ENCODE data around the gene SVIL.
A peak's percentile ranks its signal among the peaks of the same experiment; 100 is the strongest.
"Not testable (repeated sequence)": the region's sequence is repeated elsewhere in the genome, so short reads cannot be mapped to it uniquely, and the experiment has no call there.

The SVIL gene

DNA sequence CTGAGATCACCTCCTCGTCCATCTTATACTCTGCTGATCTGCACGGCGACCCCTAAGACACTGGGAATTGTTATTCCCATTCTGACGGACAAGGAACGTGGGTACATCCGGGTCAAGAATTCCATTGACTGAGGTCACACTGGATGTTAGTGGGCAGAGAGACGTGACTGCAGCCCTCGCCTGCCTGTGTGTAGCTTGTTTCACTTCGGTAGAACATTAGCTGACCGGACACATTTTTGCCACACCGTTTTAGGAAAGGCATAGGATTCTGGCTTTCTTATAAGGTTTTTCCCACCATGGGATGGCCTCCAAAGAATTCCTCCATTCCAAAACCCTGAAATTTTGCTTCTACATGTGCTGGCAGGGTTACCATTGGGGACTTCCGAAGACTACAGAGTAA is 118.9 kb downstream of the SVIL start:
- not testable (repeated sequence) for DNase-seq (ENCODE audit: low spot score)

DNA sequence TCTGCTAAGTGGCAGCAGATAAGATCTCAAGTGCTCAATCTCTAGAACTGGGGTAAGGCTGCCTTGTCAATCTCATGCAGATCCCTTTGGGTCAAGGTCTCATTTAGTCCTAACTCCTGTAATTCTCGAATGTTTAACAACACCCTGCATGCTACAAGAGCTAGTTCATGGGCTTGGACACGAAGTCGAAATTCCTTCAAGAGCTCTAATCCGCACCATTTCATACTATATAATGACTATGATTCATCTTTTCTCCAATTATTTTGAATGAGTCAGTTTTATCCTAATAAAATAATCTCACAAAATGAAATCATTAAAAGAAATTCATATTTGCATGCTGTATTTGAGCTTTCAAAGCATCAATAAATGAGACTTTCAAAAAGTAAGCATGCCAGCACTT is 119.7 kb downstream of the SVIL start:
- DNase-seq (ENCODE audit: low spot score): not testable (repeated sequence)

- DNase-seq (ENCODE audit: low spot score): no peak
These were observed 120.5 kb downstream of the SVIL start for GRCh38 chr10:29514306-29514705.

DNA sequence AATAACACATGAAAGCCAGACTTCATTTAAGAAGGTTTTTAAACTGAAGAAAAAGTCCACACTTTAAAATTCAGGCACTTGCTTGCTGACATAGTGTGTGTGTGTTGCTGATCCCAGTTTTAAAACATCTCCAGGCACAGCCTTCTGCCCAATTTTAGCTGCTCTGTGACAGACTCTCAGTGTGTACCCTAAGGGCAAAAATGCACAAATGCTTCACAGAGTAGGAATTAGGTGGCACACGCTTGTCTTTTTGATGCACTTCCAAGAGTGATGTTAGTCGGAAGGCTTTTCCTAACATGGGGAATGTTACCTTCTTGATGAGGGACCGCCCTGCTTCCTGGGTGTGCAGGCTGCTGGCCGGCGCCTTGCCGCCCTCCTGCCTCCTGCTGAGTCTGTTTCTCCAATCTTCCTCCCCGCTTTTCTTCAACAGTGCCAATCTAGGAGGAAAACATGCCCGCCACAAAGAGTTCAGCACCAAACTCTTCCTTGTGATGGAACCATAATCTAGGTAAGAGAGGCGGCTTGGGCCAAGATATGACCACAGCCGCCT is 122.3 kb downstream of the SVIL start:
- DNase-seq (ENCODE audit: low spot score): no peak

- DNase-seq (ENCODE audit: low spot score): not testable (repeated sequence)
These were observed 123.0 kb downstream of the SVIL start for GRCh38 chr10:29511806-29512205.

DNA sequence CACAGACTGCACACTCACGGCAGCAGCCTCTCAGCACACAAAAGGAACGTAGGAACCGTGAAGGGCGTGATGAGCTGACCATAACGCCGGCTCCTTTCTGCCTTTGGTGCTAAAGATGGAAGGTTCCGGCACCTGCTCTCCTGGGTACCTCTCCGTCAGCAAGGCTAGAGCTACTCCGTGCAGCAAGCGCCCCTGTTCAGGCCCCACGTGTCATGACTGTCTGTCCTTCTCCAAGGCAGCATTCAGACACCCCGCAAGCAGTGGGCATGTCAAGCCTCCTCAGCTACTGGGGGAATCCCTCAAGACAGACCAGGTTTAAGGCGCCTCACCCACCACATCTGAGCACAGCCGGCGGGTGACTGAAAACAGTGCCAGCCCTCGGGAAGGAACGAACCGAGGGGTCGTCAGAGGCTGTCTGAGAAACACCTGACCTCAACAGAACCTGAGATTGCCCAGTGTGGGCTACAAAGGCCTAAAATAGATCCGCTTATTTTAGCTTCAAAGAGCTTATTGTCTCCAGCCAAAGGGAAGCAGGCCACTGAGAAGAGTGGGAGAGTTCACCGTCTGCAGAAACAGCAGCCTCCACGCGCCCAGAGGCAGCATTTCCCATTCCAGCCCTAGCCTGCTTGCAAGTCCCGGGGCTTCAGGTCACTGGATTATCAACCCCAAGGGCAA is 124.2 kb downstream of the SVIL start:
- DNase-seq (ENCODE audit: low spot score): not testable (repeated sequence)

- no peak for DNase-seq (ENCODE audit: low spot score)
These were observed 126.1 kb downstream of the SVIL start for GRCh38 chr10:29508554-29509244.

GRCh38 chr10:29507750-29508149 is 127.0 kb downstream of the SVIL start:
- DNase-seq (ENCODE audit: low spot score): not testable (repeated sequence)

GRCh38 chr10:29506324-29506921 is 128.3 kb downstream of the SVIL start:
- not testable (repeated sequence) for DNase-seq (ENCODE audit: low spot score)

- no peak for DNase-seq (ENCODE audit: low spot score)
These were observed 132.4 kb downstream of the SVIL start for GRCh38 chr10:29502351-29502750.

GRCh38 chr10:29501692-29502091 is 133.1 kb downstream of the SVIL start:
- peak; percentile 87 for DNase-seq (ENCODE audit: low spot score)

GRCh38 chr10:29499993-29500537 is 134.7 kb downstream of the SVIL start:
- no peak for DNase-seq (ENCODE audit: low spot score)

DNA sequence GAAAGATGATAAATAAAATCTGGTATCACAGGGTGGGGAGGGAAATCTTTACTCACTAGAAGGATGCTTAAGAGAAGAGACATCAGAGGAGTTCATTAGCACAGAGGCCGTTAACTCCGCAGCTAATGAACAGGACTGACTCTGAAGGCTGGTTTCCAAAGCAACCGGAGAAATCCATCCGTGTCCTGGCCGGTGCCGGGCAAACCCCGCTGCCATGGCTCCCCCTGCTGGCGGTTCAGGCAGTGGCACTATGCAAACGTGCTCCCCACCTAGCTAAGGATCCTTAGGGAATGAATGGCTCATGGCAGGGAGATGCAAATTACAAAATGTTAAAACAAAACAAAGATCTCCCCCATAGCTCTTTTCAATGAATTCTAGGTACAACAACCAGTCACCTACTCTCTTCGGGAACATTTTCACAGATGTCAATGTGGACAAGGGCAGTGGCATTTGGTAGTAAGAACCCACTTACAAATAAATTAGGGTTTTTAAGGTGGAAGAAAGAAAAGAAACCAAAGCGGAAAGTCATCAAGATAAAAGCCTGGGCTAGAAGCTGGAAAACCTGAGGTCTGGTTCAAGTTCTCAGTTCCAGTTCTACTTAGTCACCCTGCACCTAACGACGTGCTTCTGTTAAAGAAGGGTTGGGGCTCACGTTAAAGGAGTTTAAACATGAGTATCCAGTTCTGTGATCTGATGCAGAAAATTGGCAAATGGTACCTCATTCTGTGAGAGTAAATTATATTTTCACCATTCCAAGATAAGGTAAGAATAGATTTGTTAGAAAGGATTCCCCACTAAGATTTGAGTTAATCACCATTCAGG is 138.2 kb downstream of the SVIL start:
- DNase-seq (ENCODE audit: low spot score): peak; percentile 88

DNA sequence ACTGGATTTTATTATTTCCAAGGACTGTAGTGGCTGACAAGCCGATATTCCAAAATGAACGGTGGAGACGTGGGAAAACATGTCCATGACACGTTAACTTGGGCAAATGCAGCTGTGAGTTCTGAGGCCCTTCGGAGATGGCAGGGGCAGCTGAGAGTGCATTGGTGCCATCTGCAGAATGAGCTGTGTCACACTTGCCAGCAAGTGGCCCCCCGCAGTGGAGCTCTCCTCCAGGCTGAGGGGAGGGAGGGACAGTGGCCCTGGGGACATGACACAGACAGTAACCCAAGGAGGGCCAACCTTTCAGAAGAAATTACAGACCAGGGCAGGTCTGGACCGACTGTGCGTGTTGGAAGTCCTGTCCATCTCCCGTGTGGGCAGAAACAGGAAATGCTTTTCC is 139.4 kb downstream of the SVIL start:
- DNase-seq (ENCODE audit: low spot score): no peak

DNA sequence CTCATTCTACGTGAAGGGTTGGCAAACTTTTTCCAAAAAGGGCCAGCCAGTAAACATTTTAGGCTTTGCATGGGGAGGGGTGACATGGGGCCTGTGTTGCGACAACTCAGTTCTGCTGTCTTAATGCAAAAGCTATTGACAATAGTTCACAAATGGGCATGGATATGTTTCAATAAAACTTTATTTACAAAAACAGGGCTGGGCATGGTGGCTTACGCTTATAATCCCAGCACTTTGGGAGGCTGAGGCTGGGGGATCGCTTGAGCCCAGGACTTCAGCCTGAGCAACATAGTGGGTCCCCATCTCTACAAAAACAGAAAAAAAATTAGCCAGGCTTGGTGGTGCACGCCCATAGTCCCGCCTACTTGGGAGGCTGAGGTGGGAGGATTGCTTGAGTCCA is 141.1 kb downstream of the SVIL start:
- DNase-seq (ENCODE audit: low spot score): no peak

GRCh38 chr10:29492774-29493173 is 142.0 kb downstream of the SVIL start:
- no peak for DNase-seq (ENCODE audit: low spot score)

- no peak for DNase-seq (ENCODE audit: low spot score)
These were observed 142.9 kb downstream of the SVIL start for GRCh38 chr10:29491918-29492317.

DNA sequence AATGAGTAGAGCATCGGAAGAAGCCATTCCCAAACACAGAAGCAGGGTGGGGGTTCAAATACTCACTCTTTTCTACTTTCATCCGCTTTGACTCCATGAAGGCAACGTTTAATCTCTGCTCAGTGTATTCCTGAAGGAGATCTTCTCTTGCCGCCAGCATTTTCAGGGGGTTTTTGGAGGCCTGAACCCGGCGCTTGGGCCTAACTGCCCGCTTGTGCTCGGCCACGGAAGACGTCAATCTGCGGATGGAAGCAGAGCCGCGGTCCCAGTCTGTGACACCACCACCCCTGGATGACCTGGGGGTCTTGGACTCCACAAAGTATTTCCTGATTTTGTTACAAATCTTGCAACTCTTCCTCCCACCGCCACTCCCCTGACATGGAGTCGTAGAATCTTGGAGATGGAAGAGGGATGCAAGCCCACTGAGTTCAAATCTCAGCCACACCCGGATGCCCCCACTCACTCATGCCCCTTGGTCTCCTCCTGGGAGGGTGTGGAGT is 143.9 kb downstream of the SVIL start:
- not testable (repeated sequence) for DNase-seq (ENCODE audit: low spot score)

GRCh38 chr10:29488471-29488870 is 146.3 kb downstream of the SVIL start:
- DNase-seq (ENCODE audit: low spot score): not testable (repeated sequence)

- not testable (repeated sequence) for DNase-seq (ENCODE audit: low spot score)
These were observed 146.9 kb downstream of the SVIL start for GRCh38 chr10:29487884-29488266.

GRCh38 chr10:29487032-29487883 is 147.5 kb downstream of the SVIL start:
- not testable (repeated sequence) for DNase-seq (ENCODE audit: low spot score)
